Measurements from ENCODE around the gene PPP2R5C.

GRCh38 chr14:101774814-101775213 lies 13.3 kb downstream of the PPP2R5C start:
- TF ChIP-seq EZH2 (IDR thresholded peaks at IDR 0.05; ENCODE audit: borderline replicate concordance, low read depth, low read length, severe bottlenecking): no peak
- TF ChIP-seq, protein P1, sequence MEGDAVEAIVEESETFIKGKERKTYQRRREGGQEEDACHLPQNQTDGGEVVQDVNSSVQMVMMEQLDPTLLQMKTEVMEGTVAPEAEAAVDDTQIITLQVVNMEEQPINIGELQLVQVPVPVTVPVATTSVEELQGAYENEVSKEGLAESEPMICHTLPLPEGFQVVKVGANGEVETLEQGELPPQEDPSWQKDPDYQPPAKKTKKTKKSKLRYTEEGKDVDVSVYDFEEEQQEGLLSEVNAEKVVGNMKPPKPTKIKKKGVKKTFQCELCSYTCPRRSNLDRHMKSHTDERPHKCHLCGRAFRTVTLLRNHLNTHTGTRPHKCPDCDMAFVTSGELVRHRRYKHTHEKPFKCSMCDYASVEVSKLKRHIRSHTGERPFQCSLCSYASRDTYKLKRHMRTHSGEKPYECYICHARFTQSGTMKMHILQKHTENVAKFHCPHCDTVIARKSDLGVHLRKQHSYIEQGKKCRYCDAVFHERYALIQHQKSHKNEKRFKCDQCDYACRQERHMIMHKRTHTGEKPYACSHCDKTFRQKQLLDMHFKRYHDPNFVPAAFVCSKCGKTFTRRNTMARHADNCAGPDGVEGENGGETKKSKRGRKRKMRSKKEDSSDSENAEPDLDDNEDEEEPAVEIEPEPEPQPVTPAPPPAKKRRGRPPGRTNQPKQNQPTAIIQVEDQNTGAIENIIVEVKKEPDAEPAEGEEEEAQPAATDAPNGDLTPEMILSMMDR (IDR thresholded peaks at IDR 0.05; ENCODE audit: borderline replicate concordance, extremely low read depth, low read length, poor library complexity, severe bottlenecking): peak; percentile 32

Measured in DND-41 (cell line).